HFF-Myc (cell line): ENCODE data around the gene MARS2.
"Not testable (repeated sequence)": the region's sequence is repeated elsewhere in the genome, so short reads cannot be mapped to it uniquely, and the experiment has no call there.

Source experiments
- DNase-seq: peaks from one replicate; pipeline ENCODE4 v3.0.0-alpha.2; 2011; ENCODE audit warnings: low read depth; ENCODE audit errors: extremely low read depth
- H3K4me3 ChIP-seq: replicated peaks from 2 replicates; pipeline ENCODE4 v1.5.1; 2011; ENCODE audit warnings: low read depth, mild to moderate bottlenecking, control low read depth, low read length
- TF ChIP-seq, protein P1 (sequence below): IDR thresholded peaks from 2 replicates; pipeline ENCODE4 v1.5.1; 2012; ENCODE audit warnings: mild to moderate bottlenecking, low read depth, low read length, control low read depth; ENCODE audit errors: missing control alignments

MARS2 gene

DNA sequence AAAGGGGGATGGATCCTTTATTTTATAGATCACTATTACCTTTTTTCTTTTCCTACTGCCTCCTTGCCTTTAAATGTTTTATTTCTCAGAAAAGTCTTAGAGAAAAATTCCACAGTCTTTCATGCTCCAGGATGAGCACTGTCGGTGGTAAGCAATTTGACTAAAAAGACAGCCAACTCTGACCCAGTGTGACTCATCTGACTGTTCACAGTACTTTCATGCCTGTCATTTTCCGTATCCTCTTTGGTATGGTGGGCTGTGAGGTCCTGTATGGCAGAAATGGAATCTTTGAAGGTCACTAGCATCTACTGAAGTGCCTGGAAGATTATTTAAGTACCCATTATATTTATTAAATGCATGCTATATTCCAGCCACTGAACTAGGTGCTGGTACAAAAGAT is 27.7 kb upstream of the MARS2 start:
- TF ChIP-seq, protein P1, sequence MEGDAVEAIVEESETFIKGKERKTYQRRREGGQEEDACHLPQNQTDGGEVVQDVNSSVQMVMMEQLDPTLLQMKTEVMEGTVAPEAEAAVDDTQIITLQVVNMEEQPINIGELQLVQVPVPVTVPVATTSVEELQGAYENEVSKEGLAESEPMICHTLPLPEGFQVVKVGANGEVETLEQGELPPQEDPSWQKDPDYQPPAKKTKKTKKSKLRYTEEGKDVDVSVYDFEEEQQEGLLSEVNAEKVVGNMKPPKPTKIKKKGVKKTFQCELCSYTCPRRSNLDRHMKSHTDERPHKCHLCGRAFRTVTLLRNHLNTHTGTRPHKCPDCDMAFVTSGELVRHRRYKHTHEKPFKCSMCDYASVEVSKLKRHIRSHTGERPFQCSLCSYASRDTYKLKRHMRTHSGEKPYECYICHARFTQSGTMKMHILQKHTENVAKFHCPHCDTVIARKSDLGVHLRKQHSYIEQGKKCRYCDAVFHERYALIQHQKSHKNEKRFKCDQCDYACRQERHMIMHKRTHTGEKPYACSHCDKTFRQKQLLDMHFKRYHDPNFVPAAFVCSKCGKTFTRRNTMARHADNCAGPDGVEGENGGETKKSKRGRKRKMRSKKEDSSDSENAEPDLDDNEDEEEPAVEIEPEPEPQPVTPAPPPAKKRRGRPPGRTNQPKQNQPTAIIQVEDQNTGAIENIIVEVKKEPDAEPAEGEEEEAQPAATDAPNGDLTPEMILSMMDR, result no peak
- DNase-seq, result no peak
- H3K4me3 ChIP-seq, result no peak overlapping the region

DNA sequence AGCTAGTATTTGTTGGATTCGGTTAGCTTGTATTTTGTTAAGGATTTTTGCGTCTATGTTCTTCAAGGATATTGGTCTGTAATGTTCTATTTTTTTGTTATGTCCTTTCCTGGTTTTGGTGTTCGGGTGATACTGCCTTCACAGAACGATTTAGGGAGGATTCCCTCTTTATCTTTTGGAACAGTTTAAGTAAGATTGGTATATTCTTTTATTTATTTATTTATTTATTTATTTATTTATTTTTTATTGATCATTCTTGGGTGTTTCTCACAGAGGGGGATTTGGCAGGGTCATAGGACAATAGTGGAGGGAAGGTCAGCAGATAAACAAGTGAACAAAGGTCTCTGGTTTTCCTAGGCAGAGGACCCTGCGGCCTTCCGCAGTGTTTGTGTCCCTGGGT is 10.0 kb upstream of the MARS2 start:
- not testable (repeated sequence) for H3K4me3 ChIP-seq, DNase-seq

DNA sequence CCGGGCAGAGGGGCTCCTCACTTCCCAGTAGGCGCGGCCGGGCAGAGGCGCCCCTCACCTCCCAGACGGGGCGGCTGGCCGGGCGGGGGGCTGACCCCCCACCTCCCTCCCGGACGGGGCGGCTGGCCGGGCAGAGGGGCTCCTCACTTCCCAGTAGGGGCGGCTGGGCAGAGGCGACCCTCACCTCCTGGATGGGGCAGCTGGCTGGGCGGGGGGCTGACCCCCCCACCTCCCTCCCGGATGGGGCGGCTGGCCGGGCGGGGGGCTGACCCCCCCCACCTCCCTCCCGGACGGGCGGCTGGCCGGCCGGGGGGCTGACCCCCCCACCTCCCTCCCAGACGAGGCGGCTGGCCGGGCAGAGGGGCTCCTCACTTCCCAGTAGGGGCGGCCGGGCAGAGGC is 9.2 kb upstream of the MARS2 start:
- H3K4me3 ChIP-seq, DNase-seq: not testable (repeated sequence)

DNA sequence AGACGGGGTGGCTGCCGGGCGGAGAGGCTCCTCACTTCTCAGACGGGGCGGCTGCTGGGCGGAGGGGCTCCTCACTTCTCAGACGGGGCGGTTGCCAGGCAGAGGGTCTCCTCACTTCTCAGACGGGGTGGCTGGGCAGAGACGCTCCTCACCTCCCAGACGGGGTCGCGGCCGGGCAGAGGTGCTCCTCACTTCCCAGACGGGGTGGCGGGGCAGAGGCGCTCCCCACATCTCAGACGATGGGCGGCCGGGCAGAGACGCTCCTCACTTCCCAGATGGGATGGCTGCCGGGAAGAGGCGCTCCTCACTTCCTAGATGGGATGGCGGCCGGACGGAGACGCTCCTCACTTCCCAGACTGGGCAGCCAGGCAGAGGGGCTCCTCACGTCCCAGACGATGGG is 8.6 kb upstream of the MARS2 start:
- not testable (repeated sequence) for DNase-seq, H3K4me3 ChIP-seq

DNA sequence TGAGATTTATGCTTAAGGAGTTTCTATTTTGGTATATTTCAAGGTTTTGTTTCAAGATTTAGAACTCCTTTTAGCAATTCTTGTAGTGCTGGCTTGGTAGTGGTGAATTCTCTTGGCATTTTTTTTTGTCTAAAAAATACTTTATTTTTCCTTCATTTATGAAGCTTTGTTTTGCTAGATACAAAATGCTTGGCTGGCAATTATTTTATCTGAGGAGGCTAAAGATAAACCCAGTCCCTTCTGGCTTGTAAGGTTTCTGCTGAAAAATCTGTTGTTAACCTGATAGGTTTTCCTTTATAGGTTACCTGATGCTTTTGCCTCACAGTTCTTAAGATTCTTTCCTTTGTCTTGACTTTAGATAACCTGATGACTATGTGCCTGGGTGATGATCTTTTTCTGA is 5.4 kb upstream of the MARS2 start:
- not testable (repeated sequence) for DNase-seq, H3K4me3 ChIP-seq

DNA sequence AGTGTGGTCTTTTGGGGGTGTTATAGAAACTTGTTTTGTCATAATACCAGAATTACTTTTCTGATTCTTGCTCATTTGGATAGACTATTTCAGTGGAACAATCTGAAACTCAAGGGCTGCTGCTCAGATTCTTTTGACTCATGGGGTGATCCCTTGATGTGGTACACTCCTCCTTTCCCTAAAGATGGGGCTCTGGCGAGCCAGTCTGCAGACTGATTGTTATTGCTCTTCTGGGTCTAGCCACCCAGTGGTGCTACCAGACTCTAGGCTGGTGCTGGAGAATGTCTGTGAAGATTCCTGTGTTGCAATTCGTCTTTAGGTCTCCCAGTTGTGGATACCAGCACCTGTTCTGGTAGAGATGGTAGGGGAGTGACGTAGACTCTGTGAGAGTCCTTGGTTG is 4.2 kb upstream of the MARS2 start:
- no peak overlapping the region for H3K4me3 ChIP-seq
- DNase-seq, result no peak

DNA sequence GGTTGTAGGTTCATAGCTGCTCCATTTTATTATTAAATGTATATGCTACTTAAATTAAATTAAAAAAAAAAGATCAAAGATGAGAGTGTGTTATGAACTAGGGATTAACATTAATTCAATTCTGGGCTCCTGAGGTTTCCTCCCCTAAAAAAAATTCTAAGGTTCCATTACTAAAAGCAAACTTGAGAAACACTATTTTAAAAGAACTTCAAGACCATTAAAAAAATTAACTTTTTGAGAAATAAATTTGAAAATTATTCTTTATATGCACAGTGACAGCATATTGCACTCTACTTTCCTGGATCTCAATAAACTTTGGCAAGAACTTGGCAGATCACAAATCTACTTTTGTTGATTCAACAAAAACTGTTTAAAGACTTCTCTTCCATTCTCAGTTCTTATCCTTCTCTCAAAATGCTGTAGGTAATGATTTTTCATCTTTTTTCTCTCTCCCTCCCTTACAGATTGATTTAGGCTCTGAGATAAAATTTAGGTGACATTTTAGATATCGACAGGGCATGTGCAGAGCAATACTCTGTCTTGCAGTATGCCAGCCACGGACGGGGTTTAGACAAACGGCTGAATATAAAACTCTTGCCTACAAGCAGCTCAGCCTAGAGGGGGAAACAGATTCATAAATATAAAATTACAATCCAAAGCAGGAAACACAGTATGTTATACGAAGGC is 592 bp upstream of the MARS2 start:
- H3K4me3 ChIP-seq, result peak overlapping the region; percentile 94
- DNase-seq, result no peak
- TF ChIP-seq, protein P1, result no peak

More for the DNA sequence above, 4.2 kb upstream of the MARS2 start:
- TF ChIP-seq, protein P1, result no peak

DNA sequence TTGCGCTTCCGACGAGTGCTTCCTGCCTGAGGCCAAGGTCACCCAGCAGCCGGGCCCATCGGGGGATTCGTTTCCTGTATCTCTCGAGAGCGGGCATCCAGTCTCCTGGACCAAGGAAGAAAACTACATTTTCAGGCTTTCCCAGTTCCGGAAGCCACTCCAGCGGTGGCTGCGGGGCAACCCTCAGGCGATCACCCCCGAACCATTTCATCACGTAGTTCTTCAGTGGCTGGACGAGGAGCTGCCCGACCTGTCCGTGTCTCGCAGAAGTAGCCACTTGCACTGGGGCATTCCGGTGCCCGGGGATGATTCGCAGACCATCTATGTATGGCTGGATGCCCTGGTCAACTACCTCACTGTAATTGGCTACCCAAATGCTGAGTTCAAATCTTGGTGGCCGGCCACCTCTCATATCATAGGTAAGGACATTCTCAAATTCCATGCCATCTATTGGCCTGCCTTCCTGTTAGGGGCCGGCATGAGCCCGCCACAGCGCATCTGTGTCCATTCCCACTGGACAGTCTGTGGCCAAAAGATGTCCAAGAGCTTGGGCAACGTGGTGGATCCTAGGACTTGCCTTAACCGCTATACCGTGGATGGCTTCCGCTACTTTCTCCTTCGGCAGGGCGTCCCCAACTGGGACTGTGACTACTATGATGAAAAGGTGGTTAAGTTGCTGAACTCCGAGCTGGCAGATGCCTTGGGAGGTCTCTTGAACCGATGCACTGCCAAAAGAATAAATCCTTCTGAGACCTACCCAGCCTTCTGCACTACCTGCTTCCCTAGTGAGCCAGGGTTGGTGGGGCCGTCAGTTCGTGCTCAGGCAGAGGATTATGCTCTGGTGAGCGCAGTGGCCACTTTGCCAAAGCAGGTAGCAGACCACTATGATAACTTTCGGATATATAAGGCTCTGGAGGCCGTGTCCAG is 1.0 kb downstream of the MARS2 start:
- DNase-seq, result no peak
- H3K4me3 ChIP-seq, result peak overlapping the region; percentile 94
- TF ChIP-seq, protein P1, result no peak

DNA sequence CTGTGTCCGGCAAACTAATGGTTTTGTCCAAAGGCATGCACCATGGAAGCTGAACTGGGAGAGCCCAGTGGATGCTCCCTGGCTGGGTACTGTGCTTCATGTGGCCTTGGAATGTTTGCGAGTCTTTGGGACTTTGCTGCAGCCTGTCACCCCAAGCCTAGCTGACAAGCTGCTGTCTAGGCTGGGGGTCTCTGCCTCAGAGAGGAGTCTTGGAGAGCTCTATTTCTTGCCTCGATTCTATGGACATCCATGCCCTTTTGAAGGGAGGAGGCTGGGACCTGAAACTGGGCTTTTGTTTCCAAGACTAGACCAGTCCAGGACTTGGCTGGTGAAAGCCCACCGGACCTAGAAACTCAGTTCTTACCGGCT is 1.7 kb downstream of the MARS2 start:
- DNase-seq, result no peak
- TF ChIP-seq, protein P1, result no peak
- peak overlapping the region; percentile 94 for H3K4me3 ChIP-seq
